Small intestine (tissue), 7 donors: ENCODE data around the gene HOXC13. TPM values are rescaled to one million over a fixed set of nuclear protein-coding genes. Genes with fewer than 3 reads are reported as not detected.

Experiments used
- DNase-seq, 2 donors: peaks; one replicate each; pipeline versions ENCODE4 v3.0.0 to v3.0.0-alpha.2; 2013
- FAIRE-seq: peaks from 2 replicates; lab custom pipeline; 2012; peaks lifted over from hg19 to GRCh38; lab: Jason Lieb, UNC
- H3K27ac ChIP-seq, 3 donors: one replicate each; pipeline ENCODE4 v1.5.1; 2013; ENCODE audit warnings: low read length in 2 of 3, mild to moderate bottlenecking in 2 of 3, control low read depth in 1 of 3, inconsistent platforms in 1 of 3, low read depth in 1 of 3, moderate library complexity in 1 of 3
- H3K27me3 ChIP-seq, 3 donors: one replicate each; pipeline ENCODE4 v1.6.1; 2013; ENCODE audit warnings: low read length in 3 of 3, inconsistent platforms in 1 of 3; ENCODE audit not compliant: control insufficient read depth in 3 of 3, insufficient read depth in 3 of 3
- H3K36me3 ChIP-seq, 3 donors: one replicate each; pipeline ENCODE4 v1.6.1; 2013; ENCODE audit warnings: low read length in 3 of 3, inconsistent platforms in 1 of 3, low read depth in 1 of 3, mild to moderate bottlenecking in 1 of 3, moderate library complexity in 1 of 3; ENCODE audit not compliant: control insufficient read depth in 3 of 3, insufficient read depth in 2 of 3
- H3K4me1 ChIP-seq, 3 donors: one replicate each; pipeline ENCODE4 v1.6.1; 2013; ENCODE audit warnings: low read length in 2 of 3, inconsistent platforms in 1 of 3, low read depth in 1 of 3, mild to moderate bottlenecking in 1 of 3, moderate library complexity in 1 of 3; ENCODE audit not compliant: control insufficient read depth in 3 of 3, insufficient read depth in 2 of 3
- H3K4me3 ChIP-seq, 3 donors: one replicate each; pipeline ENCODE4 v1.5.1; 2013; ENCODE audit warnings: low read length in 3 of 3, control low read depth in 1 of 3, inconsistent platforms in 1 of 3, low read depth in 1 of 3, mild to moderate bottlenecking in 1 of 3, moderate library complexity in 1 of 3
- H3K9me3 ChIP-seq, 2 donors: one replicate each; pipeline ENCODE4 v1.6.1; 2013; ENCODE audit warnings: low read depth in 1 of 2, low read length in 1 of 2; ENCODE audit not compliant: control insufficient read depth in 2 of 2, insufficient read depth in 1 of 2
- WGBS, 3 donors: extraction: QIAGEN DNeasy Blood & Tissue Kit; methylation state at CpG; one replicate each; pipeline ENCODE4 v1.1.7; 2013; 5-methylcytosine and 5-hydroxymethylcytosine counted together
- polyA plus RNA-seq, 4 donors: library from polyadenylated mRNA; stranded (reverse) in 3 of 4; unstranded in 1 of 4; fragments of 200-250 nt in 3 of 4; fragments of 120-200 nt in 1 of 4; gene quantifications; one replicate each; pipeline versions ENCODE4 v1.2.1 to v1.2.3, GENCODE V29; 2013
- donor health status: healthy with polysubstance abuse.
- donor health status: control.
- donor health status: control.
- donor health status: Bipolar disorder and iron deficiency.
- donor health status: healthy.

Gene HOXC13
- polyA plus RNA-seq, 4 donors: not detected

DNA sequence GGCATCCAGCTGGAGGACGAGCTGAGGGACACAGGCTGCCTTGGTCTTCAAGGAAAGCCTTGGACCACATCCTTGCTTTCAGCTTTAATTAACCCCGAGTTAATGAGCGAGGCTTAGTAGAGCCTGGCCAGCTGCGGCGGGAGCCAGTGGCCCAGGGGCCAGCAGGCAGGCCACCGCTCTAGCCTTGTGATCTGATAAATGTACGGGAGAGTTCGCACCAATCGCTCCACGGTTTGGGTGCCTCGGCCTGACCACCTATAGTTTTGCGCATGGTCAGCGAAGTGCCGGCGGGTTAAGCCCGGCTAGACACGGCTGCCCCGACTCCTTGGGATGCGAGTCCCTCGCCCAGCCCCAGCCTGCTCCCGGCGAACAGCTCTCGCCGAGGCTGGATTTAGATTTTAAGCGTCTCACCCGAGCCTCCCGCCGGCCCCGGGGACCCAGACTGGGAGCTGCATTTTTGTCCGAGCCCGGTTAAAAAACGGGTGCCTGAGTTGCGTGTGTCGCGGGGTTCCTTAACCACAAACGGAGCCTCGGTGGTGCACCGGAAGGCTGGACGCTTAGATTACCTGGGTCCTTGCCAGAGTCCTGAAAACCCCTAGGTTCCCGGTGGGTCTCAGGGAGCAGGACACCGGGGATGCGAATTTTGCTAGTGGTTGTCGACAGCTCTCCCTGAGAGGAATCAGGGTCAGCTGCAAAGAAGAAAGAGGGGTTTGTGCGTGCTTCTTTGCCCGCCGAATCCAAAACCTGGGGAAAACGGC, 13.1 kb downstream of the HOXC13 start:
- no peaks in the 10 kb centered on the region for H3K36me3 ChIP-seq
- no peaks in the 10 kb centered on the region for H3K4me1 ChIP-seq
- no peak for FAIRE-seq
- no peak overlapping the region for H3K4me3 ChIP-seq
- no peak overlapping the region for H3K27ac ChIP-seq
- H3K27me3 ChIP-seq: peaks cover 21 to 99% (median 86%) of the 10 kb centered on the region in 3 donors
- no peaks in the 10 kb centered on the region for H3K9me3 ChIP-seq
- 4 to 12% (median 6%) methylated on average over 47 of the region's 47 CpGs for WGBS, 3 donors
- DNase-seq: no peak

DNA sequence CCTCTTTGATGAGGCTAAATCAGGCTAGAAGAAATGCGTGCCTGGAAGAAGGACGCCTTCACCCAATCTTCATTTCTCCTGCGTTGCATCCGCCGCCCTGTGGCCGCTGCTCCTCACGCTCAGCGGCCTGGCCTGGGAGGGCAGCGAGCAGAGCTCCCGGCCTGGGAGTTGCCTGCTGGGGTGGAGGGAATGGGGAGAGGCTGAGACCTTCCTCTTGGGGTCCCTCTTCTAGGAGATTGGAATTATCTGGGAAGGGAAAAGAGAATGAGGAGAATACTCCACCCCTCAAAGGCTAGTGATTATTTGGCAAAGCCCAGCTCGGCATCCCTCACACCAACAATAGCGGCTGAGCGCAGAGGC, 13.7 kb downstream of the HOXC13 start:
- H3K27me3 ChIP-seq: peaks cover 19 to 99% (median 88%) of the 10 kb centered on the region in 3 donors
- FAIRE-seq: no peak
- DNase-seq: no peak
- H3K4me1 ChIP-seq: no peaks in the 10 kb centered on the region
- WGBS, 3 donors: 2 to 9% (median 8%) methylated on average over 13 of the region's 13 CpGs
- H3K27ac ChIP-seq: no peak overlapping the region
- H3K9me3 ChIP-seq: no peaks in the 10 kb centered on the region
- no peaks in the 10 kb centered on the region for H3K36me3 ChIP-seq
- H3K4me3 ChIP-seq: no peak overlapping the region

DNA sequence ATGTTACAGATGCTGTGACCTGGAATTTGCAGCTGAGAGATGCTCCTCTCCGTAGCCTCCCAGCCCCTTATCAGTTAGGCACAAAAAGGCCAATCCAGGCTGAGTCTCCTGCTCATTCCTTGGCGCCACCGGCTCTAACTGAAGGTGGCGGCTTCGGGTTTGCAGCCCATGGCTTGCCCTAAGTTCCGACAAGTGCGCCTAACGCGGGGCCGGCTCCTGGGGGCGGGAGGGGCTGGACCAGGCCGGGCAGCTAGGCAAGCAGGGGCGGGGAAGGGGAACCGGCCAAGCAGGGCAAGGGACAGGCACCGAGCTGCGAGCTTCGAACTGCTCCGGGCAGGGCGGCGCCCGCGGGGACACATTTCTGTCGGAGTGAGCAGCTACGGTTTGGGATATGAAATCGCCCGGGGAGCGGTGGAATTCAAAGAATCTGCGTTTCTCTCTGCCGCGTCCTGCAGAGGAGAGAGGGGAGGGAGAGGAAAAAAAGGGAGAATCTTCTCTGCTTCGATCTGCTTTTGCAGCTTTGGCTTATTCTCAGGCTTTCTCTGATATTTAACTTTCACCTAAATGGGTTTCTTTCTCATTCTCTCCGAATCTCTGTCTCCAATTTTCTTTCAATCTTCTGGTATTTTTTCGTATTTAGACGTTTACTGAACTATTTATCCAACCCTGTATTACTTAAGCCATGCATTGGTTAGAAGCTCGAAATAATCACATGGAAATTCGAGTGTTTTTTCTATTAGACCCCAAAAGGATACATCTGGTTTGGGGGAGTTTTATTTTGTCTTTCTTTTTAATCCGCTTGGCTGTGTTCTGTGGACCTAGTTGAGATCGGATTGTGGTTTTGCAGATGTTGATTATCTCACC, 14.5 kb downstream of the HOXC13 start:
- no peaks in the 10 kb centered on the region for H3K36me3 ChIP-seq
- no peaks in the 10 kb centered on the region for H3K9me3 ChIP-seq
- FAIRE-seq (no peak), DNase-seq (no peak)
- 6 to 7% (median 6%) methylated on average over 37 to 38 of the region's 38 CpGs for WGBS, 3 donors
- no peak overlapping the region for H3K27ac ChIP-seq
- H3K4me1 ChIP-seq: no peaks in the 10 kb centered on the region
- H3K27me3 ChIP-seq: peaks cover 23 to 99% (median 88%) of the 10 kb centered on the region in 3 donors
- H3K4me3 ChIP-seq: no peak overlapping the region

DNA sequence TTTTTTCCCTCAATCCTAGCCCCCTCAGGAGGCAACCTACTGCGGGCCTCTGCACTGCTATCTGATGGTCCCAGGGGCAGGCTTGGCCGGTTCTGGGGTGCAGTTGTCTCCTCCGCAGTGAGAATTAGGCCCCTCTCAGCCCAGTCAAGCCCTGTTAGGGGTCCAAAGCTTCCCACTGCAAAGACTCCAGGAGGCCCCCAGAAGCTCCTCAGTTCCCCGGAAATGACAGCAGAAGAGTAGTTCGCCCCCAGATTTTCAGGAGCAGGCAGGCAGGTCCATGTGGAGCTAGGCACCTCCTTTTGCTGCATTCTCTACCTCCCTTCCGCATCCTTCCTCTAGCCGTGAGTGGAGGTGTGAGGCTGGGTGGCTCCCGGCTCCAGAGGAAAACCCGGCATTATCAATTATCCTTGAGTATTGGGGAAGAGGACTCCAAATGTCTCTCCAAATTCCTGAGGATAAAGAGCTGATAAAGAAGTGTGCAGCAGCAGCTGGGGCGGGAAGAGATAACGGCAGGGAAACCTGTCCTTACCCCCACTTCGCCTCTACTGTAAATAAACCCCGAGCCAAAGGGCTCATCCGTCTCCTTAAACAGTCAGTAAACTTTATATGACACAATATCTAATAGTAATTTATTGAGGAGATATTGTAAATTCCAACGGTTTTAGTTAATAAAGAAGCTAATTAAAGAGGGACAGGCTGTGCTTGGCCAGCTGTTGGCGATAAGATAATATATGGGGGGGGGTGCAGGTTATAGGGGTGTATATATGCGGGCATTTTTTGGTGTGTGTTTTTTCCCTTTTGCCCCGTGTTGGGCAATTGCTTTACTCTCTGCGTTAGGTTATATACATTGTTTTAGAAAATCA, 15.4 kb downstream of the HOXC13 start:
- WGBS, 3 donors: 4 to 8% (median 8%) methylated on average over 19 of the region's 19 CpGs
- H3K36me3 ChIP-seq: no peaks in the 10 kb centered on the region
- no peaks in the 10 kb centered on the region for H3K9me3 ChIP-seq
- DNase-seq (no peak), FAIRE-seq (no peak)
- no peaks in the 10 kb centered on the region for H3K4me1 ChIP-seq
- H3K27ac ChIP-seq: no peak overlapping the region
- H3K27me3 ChIP-seq: peaks cover 25 to 99% (median 90%) of the 10 kb centered on the region in 3 donors
- H3K4me3 ChIP-seq: no peak overlapping the region

DNA sequence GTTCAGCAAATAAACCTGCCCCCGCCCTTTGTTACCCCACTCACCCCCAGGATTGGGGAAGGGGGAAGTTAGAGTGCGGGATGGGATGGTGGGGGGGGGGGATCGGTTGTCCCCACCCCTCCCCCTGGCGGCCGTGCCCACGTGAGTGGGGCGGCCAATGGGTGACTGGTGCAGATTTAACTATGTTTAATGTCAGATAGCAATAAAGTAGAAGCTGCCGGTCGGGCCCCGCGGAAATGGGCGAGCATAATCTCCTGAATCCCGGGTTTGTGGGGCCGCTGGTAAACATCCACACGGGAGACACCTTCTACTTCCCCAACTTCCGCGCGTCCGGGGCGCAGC, 16.0 kb downstream of the HOXC13 start, which contains the start of gene HOXC12:
TSS of gene HOXC12 (plus strand) at position 210 of the 342 bp plus-strand sequence. CDS start at position 237, 27 bp downstream.
- DNase-seq (no peak), FAIRE-seq (no peak)
- Histone ChIP-seq H3K27me3 (peaks cover 24 to 99% (median 89%) of the 10 kb centered on the region in 3 donors), H3K4me1 (no peaks in the 10 kb centered on the region), H3K27ac (no peak within 1 kb of the TSS), H3K4me3 (no peak within 1 kb of the TSS), H3K9me3 (no peaks in the 10 kb centered on the region), H3K36me3 (no peaks in the 10 kb centered on the region)
- WGBS, 3 donors: 4 to 5% (median 4%) methylated on average over 20 of the region's 20 CpGs

DNA sequence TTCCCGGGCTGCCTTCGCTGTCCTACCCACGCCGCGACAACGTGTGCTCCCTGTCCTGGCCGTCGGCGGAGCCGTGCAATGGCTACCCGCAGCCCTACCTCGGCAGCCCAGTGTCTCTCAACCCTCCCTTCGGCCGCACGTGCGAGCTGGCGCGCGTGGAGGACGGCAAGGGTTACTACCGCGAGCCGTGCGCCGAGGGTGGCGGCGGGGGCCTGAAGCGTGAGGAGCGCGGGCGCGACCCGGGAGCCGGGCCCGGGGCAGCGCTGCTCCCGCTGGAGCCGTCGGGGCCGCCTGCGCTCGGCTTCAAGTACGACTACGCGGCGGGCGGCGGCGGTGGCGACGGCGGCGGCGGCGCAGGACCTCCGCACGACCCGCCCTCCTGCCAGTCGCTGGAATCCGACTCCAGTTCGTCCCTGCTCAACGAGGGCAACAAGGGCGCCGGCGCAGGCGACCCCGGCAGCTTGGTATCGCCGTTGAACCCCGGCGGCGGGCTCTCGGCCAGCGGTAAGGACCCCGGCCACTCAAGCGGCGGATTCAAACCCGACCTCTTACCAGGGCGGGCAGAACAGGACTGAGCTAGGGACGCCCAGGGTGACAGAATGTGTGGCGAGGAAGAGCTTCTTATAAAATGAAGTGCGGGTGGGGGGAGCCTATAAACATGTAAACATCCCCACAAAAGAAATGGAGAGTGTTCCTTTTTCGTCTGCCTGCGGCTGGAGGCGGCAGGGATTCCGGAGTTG, 16.6 kb downstream of the HOXC13 start:
- Histone ChIP-seq H3K36me3 (no peaks in the 10 kb centered on the region), H3K9me3 (no peaks in the 10 kb centered on the region), H3K27me3 (peaks cover 22 to 99% (median 89%) of the 10 kb centered on the region in 3 donors), H3K4me1 (no peaks in the 10 kb centered on the region), H3K4me3 (no peak overlapping the region), H3K27ac (no peak overlapping the region)
- 4 to 7% (median 5%) methylated on average over 80 to 86 of the region's 86 CpGs for WGBS, 3 donors
- no peak for FAIRE-seq
- DNase-seq: no peak

DNA sequence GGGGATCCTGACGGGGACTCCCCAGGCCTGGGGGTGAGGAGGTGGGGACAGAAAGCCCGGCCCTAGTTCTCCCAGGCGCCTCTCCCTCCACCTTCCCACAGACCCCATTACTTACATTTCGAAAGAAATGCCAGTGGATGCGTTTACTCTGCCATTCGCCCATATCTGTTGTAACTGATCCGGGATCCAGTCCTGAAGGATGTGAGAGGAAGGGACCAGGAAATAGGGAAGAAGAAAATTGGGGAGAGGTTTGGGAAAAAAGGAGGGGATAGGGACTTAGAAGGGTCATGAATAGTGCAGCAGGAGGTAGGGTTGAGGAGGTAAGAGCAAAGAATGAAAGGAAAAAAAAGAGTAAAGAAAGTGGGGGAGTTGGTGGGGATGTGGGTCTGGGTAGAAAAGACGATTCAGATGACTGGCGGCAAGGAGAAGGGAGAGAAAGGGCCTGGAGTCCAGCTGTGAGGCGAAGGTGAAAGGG, 17.2 kb downstream of the HOXC13 start:
- H3K36me3 ChIP-seq: no peaks in the 10 kb centered on the region
- FAIRE-seq (no peak), DNase-seq (no peak)
- no peaks in the 10 kb centered on the region for H3K9me3 ChIP-seq
- H3K4me3 ChIP-seq: no peak overlapping the region
- H3K27me3 ChIP-seq: peaks cover 22 to 99% (median 88%) of the 10 kb centered on the region in 3 donors
- WGBS, 3 donors: 6 to 9% (median 9%) methylated on average over 10 of the region's 10 CpGs
- H3K27ac ChIP-seq: no peak overlapping the region
- H3K4me1 ChIP-seq: no peaks in the 10 kb centered on the region
